Breast epithelium (tissue), 4 donors: ENCODE results near the gene ARID1B. TPM values are rescaled to one million over a fixed set of nuclear protein-coding genes. Genes with fewer than 3 reads are reported as not detected.

Experiments used
- DNase-seq, 2 donors: peaks; one replicate each; pipeline ENCODE4 v3.0.0-alpha.2; 2019; ENCODE audit warnings: low spot score in 2 of 2
- H3K27ac ChIP-seq, 2 donors: fragments of 200-600 bp; sonication (generic) in 1 of 2; one replicate each; pipeline ENCODE4 v1.5.1; 2016 to 2019; ENCODE audit warnings: mild to moderate bottlenecking in 1 of 2
- H3K27me3 ChIP-seq, 2 donors: fragments of 200-600 bp; sonication (generic) in 1 of 2; one replicate each; pipeline versions ENCODE4 v1.5.1 to v1.6.0; 2017 to 2019; ENCODE audit warnings: control low read depth in 1 of 2, mild to moderate bottlenecking in 1 of 2
- H3K36me3 ChIP-seq: fragments of 200-600 bp; one replicate; pipeline ENCODE4 v1.5.1; 2019
- H3K4me1 ChIP-seq, 2 donors: fragments of 200-600 bp; sonication (generic); one replicate each; pipeline ENCODE4 v1.5.1; 2016 to 2019; ENCODE audit warnings: control low read depth in 1 of 2
- H3K4me3 ChIP-seq, 3 donors: fragments of 200-600 bp; sonication (generic); 1 replicate in 2 of 3; 2 replicates in 1 of 3; pipeline ENCODE4 v1.5.1; 2016 to 2019; ENCODE audit warnings: mild to moderate bottlenecking in 3 of 3, moderate library complexity in 2 of 3
- H3K9me3 ChIP-seq, 2 donors: fragments of 200-600 bp; sonication (generic) in 1 of 2; one replicate each; pipeline ENCODE4 v1.5.1; 2016 to 2019; ENCODE audit warnings: control low read depth in 1 of 2
- POLR2A ChIP-seq: fragments of 450-650 bp; IDR thresholded peaks from one replicate; pipeline ENCODE4 v1.6.1; 2016; ENCODE audit warnings: antibody characterized with exemption, mild to moderate bottlenecking, moderate library complexity
- POLR2AphosphoS5 ChIP-seq, 3 donors: sonication (generic); formaldehyde crosslinking; IDR thresholded peaks; one replicate each; pipeline ENCODE4 v1.6.1; 2017; ENCODE audit warnings: antibody characterized with exemption in 3 of 3
- intact Hi-C: fragments of 100-400 bp; cut with DNase I; formaldehyde crosslinking; loops from one replicate; pipeline ENCODE4 v1.15.1; 2023; ENCODE audit warnings: low total_unique reads
- total RNA-seq, 3 donors: library from RNA; depleted of rRNA; stranded (reverse); fragments of >200 nt; gene quantifications; one replicate each; pipeline ENCODE4 v1.1.0, GENCODE V29; 2016
- TF ChIP-seq, protein P1 (sequence below), 3 donors: fragments of 450-650 bp; IDR thresholded peaks; one replicate each; pipeline ENCODE4 v1.5.1; 2016 to 2017; ENCODE audit warnings: antibody characterized with exemption in 3 of 3, mild to moderate bottlenecking in 3 of 3, moderate library complexity in 3 of 3

The ARID1B gene
- total RNA-seq, 3 donors from 2014 or later = 99.9 to 205 (median 131) TPM

DNA sequence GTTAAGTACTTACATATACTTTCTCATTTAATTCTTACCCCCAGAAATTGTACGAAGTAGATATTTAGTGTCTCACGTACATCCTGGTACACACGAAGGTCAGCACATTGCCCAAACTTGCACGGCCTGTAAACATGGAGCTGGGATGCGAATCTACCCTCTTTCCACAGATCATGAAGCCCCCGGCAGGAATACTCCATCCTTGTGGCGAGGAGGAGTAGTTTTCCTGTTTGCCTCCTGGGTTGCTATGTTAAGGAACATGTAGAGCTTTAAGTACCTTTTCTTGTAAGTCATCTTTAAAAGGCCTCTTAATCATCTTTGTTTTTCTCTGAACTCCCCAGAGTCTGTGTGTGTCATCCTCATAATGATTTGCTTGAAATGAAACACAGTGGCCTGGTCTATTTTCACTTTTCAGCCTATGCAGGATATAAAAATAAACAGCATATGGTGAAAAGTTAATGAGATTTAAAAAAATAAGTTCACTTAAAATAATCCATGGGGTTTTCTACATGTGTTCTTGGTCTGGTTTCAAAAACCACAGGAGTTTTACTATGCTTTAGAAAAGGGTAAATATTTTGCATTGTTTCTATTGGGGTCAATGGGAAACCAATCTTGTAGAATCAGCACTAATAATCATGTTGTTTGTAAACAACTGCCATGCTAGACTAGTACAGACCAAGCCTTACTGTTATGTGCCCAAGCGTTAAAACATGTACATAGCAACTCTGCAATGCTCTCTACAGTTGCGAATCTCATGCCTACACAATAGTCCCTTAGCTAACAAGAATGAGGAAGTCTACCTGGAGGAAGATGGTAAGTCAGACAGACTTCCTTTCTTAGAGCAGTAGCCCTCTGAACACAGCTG is 9.3 kb upstream of the ARID1B start:
- no peak overlapping the region for H3K4me3 ChIP-seq
- no peaks in the 10 kb centered on the region for H3K4me1 ChIP-seq
- TF ChIP-seq, protein P1, sequence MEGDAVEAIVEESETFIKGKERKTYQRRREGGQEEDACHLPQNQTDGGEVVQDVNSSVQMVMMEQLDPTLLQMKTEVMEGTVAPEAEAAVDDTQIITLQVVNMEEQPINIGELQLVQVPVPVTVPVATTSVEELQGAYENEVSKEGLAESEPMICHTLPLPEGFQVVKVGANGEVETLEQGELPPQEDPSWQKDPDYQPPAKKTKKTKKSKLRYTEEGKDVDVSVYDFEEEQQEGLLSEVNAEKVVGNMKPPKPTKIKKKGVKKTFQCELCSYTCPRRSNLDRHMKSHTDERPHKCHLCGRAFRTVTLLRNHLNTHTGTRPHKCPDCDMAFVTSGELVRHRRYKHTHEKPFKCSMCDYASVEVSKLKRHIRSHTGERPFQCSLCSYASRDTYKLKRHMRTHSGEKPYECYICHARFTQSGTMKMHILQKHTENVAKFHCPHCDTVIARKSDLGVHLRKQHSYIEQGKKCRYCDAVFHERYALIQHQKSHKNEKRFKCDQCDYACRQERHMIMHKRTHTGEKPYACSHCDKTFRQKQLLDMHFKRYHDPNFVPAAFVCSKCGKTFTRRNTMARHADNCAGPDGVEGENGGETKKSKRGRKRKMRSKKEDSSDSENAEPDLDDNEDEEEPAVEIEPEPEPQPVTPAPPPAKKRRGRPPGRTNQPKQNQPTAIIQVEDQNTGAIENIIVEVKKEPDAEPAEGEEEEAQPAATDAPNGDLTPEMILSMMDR (IDR thresholded peaks at IDR 0.05) = no peak
- H3K36me3 ChIP-seq = no peaks in the 10 kb centered on the region
- no peaks in the 10 kb centered on the region for H3K9me3 ChIP-seq
- DNase-seq = no peak
- H3K27ac ChIP-seq = no peak overlapping the region
- intact Hi-C loops = no loop called here
- H3K27me3 ChIP-seq = no peaks in the 10 kb centered on the region

GRCh38 chr6:156771047-156771446 is 6.1 kb upstream of the ARID1B start:
- intact Hi-C loops = loop anchor here (10.0 kb wide), 1 partner anchor 254 kb away; no protein-coding TSS in a partner anchor

DNA sequence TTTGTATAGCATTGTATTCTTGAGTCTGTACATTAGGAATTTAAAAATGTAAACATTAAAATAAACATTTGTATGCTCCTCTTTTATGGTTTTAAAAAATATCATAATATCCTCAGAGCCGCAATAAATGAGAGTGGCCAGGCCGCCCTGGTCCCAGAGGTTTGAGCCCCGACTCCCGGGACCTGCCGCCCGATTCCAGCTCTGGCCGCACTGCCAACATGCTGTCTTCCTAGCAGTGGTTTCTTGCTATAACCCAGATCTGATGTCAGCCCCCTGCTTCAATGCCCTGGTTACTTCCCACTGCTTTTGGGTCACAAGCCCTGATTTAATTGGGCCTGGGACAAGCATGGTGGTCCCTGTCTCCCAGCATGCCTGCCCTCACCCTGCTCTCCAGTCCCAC is 5.4 kb upstream of the ARID1B start:
- TF ChIP-seq POLR2AphosphoS5 (IDR thresholded peaks at IDR 0.05) (no peak), POLR2A (no peak)
- TF ChIP-seq, protein P1 (IDR thresholded peaks at IDR 0.05) = no peak

More at GRCh38 chr6:156771047-156771446, 6.1 kb upstream of the ARID1B start:
- TF ChIP-seq POLR2A (no peak), POLR2AphosphoS5 (IDR thresholded peaks at IDR 0.05) (no peak)
- TF ChIP-seq, protein P1 (IDR thresholded peaks at IDR 0.05) = no peak
- H3K27ac ChIP-seq = no peak overlapping the region
- DNase-seq = no peak
- no peaks in the 10 kb centered on the region for H3K36me3 ChIP-seq
- H3K27me3 ChIP-seq = no peaks in the 10 kb centered on the region
- no peaks in the 10 kb centered on the region for H3K9me3 ChIP-seq
- H3K4me3 ChIP-seq = no peak overlapping the region
- H3K4me1 ChIP-seq = peaks cover 0 to 5% of the 10 kb centered on the region in 2 donors

GRCh38 chr6:156773476-156773875 is 3.7 kb upstream of the ARID1B start:
- Histone ChIP-seq H3K4me1 (peaks cover 0 to 5% of the 10 kb centered on the region in 2 donors), H3K27ac (peak overlapping the region; percentile 6 to 98)
- intact Hi-C loops = loop anchor here (10.0 kb wide), 1 partner anchor 251 kb away; no protein-coding TSS in a partner anchor

More for the DNA sequence above, 5.4 kb upstream of the ARID1B start:
- H3K27ac ChIP-seq = no peak overlapping the region
- no peak overlapping the region for H3K4me3 ChIP-seq
- no peaks in the 10 kb centered on the region for H3K36me3 ChIP-seq
- intact Hi-C loops = loop anchor here (10.0 kb wide), 1 partner anchor 253 kb away; no protein-coding TSS in a partner anchor
- no peaks in the 10 kb centered on the region for H3K9me3 ChIP-seq
- H3K27me3 ChIP-seq = no peaks in the 10 kb centered on the region
- no peak for DNase-seq
- peaks cover 0 to 5% of the 10 kb centered on the region in 2 donors for H3K4me1 ChIP-seq

More at GRCh38 chr6:156773476-156773875, 3.7 kb upstream of the ARID1B start:
- TF ChIP-seq POLR2AphosphoS5 (IDR thresholded peaks at IDR 0.05) (no peak), POLR2A (no peak)
- TF ChIP-seq, protein P1 (IDR thresholded peaks at IDR 0.05) = no peak
- no peak overlapping the region for H3K4me3 ChIP-seq
- no peaks in the 10 kb centered on the region for H3K27me3 ChIP-seq
- no peaks in the 10 kb centered on the region for H3K36me3 ChIP-seq
- no peak for DNase-seq
- no peaks in the 10 kb centered on the region for H3K9me3 ChIP-seq
